GM21447 (cell line): Measurements from ENCODE around the gene DPH6.
"Not testable (repeated sequence)": the region's sequence is repeated elsewhere in the genome, so short reads cannot be mapped to it uniquely, and the experiment has no call there.

Experiments
- ATAC-seq: cut with Tn5 transposase; IDR thresholded peaks from one replicate; pipeline ENCODE4 v1.9.1; 2021; ENCODE audit not compliant: unreplicated experiment

DPH6 gene, protein sequence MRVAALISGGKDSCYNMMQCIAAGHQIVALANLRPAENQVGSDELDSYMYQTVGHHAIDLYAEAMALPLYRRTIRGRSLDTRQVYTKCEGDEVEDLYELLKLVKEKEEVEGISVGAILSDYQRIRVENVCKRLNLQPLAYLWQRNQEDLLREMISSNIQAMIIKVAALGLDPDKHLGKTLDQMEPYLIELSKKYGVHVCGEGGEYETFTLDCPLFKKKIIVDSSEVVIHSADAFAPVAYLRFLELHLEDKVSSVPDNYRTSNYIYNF

DNA sequence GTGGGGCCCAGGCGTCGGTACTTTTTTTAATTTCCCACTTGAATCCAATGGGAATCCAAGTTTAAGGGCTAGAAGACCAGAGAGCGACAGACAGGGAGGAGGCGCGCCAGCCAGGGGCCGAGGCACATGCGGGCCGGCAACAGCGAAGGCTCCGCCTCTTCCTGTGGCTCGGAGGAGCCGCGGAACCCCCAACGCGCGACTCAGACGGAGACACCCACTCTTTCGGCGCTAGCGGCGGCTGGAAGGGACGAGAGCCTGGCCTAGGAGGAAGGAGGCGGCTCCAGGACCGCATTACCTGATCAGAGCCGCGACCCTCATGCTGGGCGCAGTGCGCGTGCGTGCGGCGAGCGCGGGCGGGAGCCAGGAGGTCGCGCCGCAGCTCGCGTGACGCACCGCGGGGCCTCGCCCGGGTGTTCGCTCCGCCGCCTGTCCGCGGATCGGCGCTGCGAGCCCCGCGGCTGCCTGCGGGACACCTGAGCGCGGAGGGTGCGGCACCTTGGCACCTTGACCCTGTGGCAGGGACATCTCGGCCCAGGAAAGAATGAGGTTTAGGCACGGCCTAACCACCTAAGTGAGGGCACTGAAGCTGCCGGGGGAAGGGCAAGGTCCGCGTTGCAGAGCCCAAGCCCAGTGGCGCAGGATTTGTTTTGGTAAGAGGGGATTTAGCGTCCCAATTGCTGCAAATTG, at the start of gene DPH6:
DPH6 (minus strand) TSS at position 342 of the 687 bp plus-strand sequence; CDS start at position 318, 24 bp downstream.
- peak; percentile 82 for ATAC-seq

DNA sequence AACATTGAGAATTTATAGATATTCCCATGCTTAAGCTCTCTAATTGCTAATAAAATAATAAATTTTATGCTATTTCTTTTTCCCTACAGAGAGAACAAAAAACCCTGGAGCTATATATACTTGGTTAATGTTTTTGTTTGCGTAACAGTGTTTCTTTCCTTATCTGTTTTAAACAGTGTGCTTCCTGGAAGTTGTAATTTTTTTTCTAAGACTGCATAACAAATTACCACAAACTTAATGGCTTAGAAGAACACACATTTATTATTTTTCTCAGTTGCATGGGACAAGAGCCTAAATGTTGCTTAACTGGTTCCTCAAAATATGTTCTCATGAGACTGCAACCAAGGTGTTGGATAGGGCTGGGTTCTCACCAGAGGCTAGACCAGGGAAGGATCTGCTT, 49.7 kb upstream of the DPH6 start:
- ATAC-seq, result no peak

DNA sequence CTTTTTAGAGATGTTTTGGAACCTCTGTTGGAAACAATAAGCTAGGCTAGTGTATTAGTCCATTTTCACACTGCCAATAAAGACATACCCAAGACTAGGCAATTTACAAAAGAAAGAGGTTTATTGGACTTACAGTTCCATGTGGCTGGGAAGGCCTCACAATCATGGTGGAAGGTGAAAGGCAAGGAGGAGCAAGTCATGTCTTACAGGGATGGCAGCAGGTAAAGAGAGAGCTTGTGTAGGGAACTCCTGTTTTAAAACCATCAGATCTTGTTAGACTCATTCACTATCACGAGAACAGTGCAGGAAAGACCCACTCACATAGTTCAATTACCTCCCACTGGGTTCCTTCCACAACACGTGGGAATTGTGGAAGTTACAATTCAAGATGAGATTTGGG, 46.0 kb upstream of the DPH6 start:
- ATAC-seq, result not testable (repeated sequence)

DNA sequence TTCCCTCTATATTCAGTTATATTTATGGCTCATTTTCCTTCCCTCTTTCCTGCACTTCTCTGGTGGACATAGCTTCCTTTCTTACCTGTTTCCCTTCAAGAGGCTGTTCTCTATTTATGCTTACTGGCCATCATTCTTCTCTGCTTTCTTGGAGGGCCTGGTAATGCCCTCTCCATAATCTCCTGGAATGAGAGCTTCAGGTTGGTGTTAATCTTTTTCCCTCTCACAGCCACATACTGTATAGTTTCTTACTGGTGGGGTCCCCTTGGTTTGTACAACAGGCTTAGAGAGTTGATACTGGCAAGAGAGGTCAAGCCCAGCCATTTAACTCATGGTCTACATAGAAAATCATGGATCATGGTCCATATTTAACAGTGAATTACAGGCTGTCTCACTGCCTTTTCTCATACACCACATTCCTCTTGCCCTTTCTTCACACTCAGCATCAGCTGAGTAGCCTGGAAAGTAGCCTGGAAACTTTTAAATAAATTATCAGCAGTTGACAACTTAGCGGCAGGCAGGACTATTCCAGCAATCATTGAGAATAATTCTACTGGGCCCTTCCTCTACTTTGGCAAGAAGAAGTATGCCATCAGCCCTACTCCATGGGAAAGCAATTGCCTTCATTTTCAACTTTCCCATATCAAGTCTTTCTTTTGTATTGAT, 38.0 kb upstream of the DPH6 start:
- no peak for ATAC-seq

DNA sequence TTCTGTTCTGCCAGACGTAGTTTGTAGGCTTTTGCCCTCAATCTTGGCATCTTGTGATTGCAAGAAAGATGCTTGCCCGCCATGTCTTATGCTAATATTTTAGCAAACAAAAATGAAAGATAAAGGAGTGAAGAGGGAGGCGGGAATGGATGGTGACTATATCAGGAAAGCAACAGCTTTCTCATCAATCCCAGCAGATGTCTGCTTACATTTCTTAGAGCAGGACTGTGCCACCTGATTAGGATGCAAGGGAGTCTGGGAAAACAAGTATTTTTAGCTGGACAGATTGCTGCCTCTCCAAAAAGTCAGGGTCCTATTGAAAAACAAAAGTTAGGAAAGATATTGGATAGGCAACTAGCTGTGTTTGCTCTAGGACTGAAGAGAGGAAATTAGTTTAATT, 34.6 kb upstream of the DPH6 start:
- ATAC-seq, result no peak

DNA sequence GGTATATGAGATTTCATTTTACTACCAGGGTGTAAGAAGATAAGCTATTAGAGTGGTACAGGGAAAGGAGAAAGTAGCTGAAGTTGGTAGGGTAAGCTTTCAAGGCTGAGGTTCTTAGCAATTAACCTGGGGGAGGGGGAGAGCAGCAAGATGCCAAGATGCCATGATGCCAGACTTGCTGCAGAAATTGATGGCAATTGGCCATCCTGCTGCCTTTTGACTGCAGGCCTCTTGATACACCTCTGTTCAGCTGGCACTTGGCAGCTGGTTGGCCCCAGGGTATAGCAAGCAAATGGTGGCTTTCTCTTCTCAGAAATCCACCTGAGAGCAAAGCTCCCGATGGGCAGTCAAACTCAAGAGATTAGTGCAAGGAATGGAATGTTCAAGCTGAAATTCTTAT, 21.4 kb upstream of the DPH6 start:
- ATAC-seq, result no peak

DNA sequence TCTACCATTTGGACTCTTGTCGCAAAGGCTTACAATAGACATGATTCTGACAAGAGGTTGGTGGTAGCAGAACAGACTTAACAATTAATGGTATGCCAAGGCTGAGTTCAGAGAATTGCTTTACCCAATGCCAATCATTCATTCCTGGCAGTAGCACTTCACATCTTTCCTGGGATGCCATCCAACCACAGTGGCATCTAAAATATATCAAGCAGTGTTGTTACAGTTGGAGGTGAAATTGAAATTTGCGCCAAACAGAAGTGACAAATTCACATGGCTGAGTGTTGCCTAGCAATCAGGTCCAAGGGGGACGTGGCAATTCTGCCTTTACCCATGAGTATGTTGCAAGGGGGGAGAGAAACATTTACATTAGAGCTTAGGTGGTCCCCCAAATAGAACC, 21.0 kb upstream of the DPH6 start:
- no peak for ATAC-seq

DNA sequence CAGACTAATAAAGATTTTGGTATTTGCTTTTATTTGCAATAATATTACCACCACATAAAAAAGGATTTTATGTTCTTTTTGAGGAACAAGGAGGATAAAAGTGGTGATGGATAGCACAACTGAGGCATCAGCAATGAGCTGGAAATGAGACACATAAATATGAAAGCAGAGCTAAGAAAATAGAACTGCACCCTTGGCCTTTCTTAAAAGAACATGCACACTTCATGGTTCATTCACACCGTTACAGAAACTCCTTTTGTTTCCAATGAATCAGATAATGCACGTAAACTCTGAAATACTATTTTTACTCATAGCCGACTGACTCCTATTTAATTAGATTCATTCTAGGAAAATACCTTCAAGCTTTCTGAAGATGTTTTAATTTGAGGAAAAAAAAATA, 19.9 kb upstream of the DPH6 start:
- ATAC-seq, result no peak

DNA sequence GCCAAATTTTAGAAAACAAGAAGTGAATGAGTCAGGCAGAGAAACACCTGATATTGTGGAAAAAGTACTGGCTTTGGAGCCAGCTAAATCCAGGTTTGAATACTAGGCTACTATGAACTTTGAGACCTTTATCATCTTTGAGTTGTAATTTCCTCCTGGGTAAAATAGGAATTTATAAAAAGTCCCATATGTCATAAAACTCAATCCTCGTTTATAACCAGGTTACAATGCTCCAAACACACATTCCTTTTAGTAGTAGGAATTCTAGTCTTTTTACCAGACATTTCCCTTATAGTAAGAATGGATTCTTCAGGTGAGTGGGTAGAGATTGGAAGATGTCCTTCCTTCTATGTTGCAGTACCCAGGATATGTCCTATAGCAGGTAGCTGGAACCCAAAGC, 16.7 kb upstream of the DPH6 start:
- ATAC-seq, result no peak

DNA sequence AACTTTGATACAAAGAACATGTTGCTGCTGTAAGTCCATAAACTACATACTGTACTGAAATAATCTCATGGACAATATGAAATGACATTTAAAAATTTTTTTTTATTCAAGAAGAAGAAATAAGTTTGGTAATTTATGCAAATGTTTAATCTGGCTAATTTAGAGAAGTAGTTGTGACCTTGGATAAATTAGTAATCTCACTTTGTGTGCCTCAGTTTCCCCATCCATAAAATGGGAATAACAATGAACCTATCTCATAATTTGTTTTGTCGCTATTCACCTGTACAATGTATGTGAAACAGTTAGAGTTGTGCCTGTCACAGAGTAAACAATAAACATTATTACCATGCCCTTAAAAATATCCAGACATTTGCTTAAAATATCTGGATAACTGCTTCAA, 15.3 kb upstream of the DPH6 start:
- no peak for ATAC-seq

DNA sequence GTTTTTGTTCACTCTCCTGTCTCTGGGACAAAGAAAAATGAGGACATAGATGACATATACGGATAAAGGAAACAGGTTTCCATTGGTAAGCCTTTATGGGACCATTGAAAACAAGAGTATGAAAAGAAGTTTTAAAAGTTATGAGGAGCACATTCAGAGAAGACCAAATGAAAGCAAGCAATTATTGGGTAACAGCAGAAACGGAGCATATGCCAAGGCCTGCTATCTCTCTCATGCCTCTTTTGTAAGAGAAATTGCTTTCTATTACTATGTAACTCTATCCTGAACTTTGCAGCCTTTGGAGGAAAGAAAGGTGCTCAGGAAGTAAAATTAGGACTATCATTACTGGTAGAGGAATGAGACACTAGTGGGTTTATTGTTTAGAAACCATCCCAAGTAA, 14.9 kb upstream of the DPH6 start:
- ATAC-seq, result no peak

DNA sequence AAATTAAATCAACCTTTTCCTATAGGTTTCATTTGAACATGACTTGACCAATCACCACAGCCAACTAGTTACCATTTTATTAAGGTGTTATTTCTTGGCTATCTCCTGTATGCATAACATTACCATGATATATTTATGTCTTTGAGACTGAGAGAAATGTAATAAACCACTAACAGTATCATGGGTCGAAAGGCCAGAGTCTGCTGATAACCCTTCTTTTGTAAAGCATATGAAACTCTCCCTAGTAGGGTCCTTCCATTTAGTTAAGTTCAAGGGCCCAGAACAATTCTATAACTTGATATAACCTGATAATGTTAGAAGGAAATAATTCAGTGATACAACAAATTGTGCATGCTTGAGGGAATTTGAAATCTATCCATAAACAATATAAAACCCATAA, 14.3 kb upstream of the DPH6 start:
- no peak for ATAC-seq

DNA sequence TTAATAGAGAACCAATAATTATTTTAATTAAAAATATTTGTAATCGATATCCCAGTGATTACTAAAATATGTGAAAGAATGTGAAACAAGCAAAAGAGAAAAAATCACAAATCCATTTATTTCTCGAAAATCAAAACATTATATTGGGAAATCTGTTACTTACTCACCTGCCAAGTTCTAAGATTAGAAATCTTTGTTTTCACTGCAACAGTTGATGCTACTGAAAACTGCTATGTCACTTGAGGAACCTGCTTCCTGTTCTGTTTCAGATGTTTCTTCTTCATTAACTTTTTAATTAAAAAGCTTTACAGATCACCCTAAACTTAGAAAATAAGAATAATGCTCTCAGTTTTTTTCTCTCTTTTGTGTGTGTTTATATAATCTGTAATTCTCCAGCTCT, 13.7 kb upstream of the DPH6 start:
- no peak for ATAC-seq

DNA sequence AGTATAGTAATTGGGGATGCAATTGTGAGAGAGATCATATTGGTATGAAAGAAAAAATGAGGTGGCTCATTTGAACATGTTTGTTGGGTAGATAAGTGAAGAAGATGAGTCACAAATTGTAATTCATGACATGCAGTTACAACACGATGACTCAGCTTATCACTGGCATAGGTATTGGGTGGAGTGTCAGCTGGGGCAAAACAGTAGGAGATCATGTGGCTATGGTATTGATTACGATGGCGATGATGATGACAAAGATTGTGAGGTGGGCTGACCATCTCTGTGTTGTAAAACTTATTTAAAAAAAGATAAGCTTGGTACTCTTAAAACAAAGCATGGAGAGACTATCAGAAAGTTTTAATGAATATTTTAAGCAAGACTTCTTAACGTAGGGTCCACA, 11.6 kb upstream of the DPH6 start:
- ATAC-seq, result no peak

DNA sequence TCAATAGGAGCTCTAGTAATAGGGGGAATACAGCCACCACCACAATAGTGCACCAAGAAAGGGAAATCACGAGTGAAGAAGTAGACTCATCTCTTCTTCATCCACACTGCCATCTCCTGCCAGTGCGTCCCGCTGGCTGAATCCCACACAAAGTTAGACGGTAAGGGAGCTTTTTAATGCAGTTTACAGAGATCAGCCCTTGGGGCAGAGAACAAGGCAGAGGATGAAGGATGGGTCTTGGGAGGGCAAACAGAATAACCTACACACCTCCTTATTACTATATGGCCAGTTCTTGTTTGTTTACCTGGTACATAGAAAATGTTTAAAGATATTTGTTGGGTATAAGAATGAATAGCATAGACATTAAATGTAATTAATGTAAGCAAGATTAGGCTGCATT, 11.0 kb upstream of the DPH6 start:
- no peak for ATAC-seq

DNA sequence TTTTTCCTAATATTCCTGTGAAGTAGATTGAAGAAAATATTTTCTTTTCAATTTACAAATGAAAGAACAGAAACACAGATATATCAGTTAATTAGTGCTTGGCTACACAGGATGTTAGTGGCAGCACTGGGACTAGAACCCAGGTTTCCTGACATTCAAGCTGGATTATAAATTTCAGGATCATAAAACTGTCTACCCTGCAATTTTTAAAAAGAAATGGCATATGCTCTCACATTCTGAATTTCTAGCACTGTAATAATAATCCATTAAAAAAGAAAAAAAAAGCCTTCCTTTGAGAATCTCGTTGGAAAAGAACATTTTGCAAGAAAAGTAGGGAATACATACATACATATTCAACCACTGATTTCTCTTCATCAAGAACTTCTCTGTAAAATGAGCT, 9.3 kb upstream of the DPH6 start:
- no peak for ATAC-seq

DNA sequence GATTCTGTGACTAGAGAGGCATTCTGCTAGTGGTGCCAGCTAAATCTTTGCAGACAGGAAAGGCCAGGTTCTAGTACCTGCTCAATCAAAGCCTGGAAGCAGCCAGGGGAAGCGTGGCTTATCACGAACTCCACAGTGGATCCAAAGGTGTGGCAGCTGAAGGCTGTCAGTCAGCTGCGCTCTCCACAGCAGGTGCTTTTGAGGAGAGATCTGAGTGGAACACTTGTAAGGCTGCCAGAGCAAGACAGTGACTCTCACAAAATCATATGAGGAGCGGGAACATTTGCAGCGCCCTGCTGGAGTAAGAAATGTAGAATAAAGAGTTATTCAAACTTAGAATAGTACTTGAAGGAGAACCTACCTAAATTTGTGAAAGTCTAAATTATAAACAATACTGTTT, 5.0 kb upstream of the DPH6 start:
- ATAC-seq, result no peak

DNA sequence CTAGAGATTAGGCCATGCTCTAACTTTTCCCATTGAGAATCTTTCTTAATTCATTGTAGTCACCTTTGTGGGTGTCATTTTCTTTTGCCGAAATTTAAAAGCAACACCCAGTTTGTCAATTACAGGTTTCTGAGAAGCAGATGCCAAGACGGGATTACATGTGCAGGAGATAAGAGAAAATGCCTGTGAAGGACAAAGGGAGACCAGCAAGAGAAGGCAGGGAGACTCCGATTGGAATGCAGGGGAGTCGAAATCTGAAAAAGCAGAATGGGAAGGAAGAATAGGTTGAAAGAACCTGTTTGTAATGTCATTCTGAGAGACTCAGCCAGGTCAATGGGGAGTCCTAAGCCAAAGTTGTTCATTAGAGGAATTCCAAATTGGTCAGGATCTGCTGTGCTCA, 3.6 kb upstream of the DPH6 start:
- no peak for ATAC-seq

DNA sequence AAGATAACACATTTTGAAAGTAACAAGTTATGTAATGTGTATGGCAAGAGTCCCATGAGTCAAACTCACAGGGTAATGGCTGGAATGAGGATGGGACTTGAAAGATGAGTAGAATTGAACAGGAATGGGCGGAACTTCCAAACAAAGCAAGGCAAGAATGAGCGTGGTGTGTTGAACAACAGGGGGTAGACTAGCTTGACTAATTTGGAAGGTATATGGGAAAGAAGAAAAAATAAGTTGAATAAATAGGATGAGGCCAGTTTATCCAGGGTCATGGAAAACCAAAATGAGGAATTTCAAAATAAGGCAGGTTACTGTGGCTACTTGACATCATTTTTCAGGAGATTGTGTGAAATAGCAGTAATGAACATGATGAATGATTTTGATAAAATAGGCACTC, 2.5 kb upstream of the DPH6 start:
- no peak for ATAC-seq

DNA sequence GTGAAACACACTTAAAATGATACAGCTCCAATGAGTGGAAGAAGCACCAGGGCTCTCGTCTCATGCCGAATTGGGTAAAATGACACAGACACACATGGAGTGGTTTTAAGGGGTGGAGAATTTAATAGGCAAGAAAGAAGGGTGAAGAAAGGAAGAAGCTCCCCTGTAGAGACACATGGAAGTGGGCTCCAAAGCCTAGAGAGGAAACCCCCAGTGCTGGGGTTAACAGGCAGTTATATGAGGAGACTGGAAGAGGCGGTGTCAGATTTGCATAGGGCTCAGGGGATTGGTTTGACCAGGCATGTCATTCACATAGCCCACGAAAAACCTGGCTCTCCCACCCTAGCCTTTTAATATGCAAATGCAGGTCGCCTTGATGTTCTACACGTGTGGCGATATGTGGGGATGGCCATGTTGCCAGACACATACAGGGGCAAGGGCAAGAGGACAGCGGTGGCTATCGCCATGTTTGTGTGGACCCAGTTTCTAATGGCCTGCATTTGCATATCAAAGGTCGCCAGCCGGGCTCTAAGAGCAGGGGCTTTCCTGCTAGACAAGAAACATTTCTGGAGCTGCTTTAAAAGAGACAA, 1.9 kb upstream of the DPH6 start:
- ATAC-seq, result no peak

DNA sequence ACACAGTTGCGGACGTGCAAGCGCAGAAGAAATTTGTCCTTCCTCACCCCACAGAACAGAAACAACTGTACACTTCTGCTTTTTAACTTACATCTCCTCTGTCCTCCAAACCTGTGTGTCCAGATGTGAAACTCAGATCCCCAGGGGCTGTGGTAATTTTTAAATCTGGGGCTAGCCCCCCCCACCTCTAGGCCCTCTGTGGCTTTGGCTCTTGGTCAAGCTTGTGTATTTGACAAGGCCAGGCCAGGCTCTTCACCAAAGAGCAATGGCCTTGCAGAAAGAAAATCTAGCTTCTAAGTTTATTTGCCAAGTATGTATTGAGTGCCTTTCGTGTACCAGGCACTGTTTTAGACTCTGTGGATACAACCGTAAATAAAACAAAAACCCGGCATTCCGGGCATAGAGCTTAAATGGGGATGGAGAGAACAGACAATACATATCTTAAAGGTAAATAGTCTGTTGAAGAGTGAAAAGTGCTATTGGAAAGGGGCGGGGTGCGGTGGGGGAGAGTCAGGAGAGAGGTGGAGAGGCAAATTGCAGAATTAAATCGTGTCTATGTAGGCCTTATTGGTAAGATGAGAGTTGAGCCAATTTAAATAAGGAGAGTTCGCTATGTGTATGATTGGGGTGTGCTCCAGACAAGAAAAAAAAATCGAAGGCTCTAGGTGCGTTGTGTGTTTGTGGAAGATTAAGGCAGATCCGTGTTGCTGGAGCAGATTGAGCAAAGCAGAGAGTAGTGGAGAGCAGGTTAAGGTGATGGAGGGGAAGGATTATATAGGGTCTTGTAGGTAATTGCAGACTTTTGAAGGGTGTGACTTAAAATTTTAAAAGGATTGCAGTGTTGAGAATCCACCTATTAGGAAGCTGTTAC, 781 bp upstream of the DPH6 start:
- peak; percentile 26 for ATAC-seq
